HG03135 (cell line): Measurements from ENCODE around the gene ALOX12B.

Experiments
- ATAC-seq: cut with Tn5 transposase; IDR thresholded peaks from one replicate; pipeline ENCODE4 v1.9.1; 2021; ENCODE audit warnings: mild to moderate bottlenecking, moderate library complexity; ENCODE audit not compliant: unreplicated experiment

ALOX12B gene

GRCh38 chr17:8087075-8087951 lies at the start of gene ALOX12B:
ALOX12B (minus strand) TSS chr17:8087716; CDS start chr17:8087442, 274 bp downstream.
- ATAC-seq = no peak

- no peak for ATAC-seq
Observed at GRCh38 chr17:8133941-8134340, 46.4 kb upstream of the ALOX12B start.

DNA sequence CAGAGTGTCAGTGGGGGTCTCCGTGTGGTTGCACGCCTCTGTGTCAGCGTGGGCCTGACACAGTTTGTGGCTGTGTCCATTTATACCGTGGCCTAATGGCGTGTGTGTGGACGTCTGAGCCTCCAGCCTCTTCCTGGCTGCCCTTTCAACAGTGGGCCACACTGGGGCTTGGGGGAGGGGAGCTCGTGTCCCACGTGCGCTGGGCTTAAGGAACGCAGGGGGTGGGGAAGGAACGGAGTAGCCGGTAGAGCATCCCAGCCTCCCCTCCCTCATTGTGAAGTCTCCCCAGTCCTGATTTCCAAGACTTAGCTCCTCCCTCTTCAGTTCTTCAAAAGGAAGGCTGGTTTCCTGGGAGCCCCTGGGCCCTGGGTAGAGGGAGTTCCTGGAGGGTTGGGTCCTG lies 45.9 kb upstream of the ALOX12B start:
- no peak for ATAC-seq

DNA sequence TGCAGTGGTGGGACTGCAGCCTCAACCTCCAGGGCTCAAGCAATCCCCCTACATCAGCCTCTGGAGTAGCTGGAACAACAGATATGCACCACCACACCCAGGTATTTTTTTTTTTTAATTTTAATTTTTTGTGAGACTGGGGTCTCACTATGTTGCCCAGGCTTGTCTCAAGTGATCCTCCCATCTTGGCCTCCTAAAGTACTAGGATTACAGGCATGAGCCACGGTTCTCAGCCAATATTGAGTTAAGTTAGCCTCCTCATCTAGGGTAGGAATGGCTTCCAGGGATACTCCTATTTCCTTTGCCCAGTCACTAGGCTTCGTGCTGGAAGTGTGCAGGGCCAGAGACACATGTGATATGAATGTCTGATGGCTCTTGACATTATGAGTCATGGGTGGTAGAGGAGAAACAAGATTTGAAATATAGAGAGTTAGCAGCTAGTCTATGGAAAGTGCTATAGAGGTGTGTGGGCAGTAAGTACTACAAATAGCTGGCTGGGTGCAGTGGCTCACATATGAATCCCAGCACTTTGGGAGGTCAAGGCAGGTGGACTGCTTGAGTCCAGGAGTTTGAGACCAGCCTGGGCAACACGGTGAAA lies 44.4 kb upstream of the ALOX12B start:
- ATAC-seq = no peak

- ATAC-seq = no peak
Observed at GRCh38 chr17:8128125-8128784, 40.7 kb upstream of the ALOX12B start.

DNA sequence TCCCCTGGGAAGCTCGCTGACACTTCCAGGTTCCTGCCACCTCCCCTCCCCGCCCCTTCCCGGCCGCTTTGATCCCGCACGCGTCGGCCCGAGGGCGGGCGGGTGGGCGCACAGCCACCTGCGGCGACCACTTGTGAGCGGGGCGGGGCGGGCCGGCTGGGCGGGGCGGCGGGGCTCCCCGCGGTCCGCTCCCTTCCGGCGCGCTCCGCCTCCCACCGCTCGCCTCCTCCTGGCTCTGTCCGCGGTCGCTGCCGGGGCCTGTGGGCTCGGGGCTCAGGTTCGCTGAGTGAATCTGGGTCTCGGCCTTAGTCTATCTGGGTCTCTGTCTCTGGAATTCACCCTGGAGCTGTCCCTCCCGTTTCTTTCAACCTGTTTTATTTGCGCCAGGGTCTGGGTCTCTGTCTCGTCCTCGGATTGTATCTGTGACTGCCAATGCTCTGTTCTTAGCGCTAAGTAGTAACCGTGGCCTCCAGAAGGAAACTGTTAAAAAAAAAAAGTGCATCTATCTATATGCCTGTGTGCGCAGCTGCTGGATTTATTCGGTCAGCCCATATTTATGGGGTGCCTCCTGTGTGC lies 39.1 kb upstream of the ALOX12B start:
- no peak for ATAC-seq

DNA sequence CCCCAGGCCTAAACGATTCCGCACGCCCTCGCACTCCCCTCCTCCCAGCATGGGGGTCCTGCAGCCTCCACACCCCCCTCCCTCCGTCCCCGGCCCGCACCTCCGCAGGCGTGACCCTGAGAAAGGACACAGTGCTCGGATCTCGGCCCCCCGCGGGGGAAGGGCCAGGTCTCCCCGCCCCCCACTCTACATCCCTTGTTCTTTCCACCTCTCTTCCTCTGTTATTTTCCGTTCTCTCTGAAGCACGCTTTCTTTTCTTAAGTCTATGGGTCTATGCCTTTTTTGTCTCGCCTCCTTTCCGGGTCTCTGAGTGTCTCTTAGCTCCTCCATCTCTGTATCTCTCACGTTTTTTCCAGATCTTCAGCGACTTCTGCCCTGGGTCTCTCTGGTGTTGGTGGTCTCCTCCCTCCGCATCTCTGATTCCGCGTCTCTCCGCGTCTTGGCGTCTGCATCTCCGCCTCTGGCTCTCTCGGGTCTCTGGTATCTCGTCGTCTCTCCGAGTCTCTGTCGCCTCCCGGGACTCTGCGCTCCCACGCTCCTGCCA lies 38.5 kb upstream of the ALOX12B start:
- no peak for ATAC-seq

GRCh38 chr17:8125154-8125946 lies 37.8 kb upstream of the ALOX12B start:
- ATAC-seq = no peak

- no peak for ATAC-seq
Observed at GRCh38 chr17:8124350-8125153, 37.0 kb upstream of the ALOX12B start.

- ATAC-seq = no peak
Observed at GRCh38 chr17:8123695-8124349, 36.3 kb upstream of the ALOX12B start, which contains the start of gene HES7. HES7 (minus strand) TSS chr17:8124106; CDS start chr17:8124084, 22 bp downstream.

DNA sequence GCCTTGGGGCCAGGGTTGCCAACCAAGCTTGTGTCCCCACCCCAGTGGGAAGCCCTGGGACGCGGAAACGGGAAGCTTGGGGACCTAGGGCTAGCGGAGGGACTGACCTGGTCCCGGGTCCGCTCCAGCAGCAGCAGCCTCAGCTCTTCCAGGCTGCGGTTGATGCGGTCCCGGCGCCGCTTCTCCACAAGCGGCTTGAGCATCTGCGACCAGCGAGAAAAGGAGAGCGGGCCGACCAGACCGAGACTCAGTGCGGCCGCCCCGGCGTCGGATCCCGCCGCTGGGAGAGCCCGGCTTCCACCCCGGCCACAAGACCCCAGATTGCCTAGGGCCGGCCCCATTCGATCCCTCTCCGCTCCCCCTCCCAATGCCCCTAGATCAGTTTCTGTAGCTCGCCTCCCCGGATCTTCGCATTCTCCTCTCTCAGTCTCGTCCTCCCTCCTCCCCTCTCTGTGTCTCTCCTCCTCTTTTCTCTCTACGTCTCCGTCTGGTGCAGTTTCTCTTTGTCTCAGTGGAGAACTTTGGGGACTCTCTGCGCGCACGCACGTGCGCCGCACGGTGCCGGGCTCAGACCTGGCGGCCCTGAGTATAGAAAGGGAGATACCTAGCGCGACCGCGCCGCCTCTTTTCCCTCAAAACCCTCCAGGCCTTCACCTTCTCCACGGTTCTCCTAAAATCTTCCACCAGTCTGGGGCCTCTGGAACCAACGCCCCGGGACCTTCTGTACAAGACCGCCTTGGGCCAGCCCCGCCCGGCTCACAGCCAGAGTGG lies 35.6 kb upstream of the ALOX12B start:
- ATAC-seq = no peak

GRCh38 chr17:8122422-8122923 lies 35.0 kb upstream of the ALOX12B start:
- no peak for ATAC-seq

DNA sequence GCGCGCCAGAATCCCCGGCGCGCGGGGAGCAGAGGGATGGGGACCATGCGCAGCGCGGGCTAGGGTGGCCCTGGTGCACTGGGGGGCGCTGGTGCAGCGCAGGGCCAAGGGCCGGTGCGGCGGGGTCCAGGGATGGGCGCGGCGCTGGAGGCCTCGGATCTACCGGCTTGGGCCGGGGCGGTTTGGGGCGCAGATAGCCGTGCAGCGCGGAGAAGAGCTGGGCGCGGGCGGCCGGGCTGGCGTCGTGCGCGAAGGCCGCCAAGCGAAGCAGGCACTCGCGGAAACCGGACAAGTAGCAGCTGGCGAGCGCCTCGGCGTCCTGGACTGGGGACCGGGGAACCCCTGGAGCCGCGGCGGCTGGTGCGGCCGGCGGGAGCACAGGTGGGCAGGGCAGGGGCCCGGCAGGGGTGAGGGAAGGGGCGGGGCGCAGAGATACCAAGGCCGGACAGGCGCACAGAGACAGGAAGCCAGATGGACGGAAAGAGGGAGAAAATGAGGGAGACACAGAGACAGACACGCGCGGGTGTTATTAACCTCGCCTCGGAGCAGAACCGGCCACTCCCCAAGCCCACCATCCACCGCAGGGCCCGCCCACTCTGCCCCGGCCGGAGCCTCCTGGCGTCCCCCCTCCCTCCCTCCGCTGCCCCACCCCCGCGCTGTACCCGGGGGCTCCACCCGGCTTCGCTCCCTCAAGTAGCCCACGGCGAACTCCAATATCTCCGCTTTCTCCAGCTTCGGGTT lies 34.3 kb upstream of the ALOX12B start:
- ATAC-seq = no peak

DNA sequence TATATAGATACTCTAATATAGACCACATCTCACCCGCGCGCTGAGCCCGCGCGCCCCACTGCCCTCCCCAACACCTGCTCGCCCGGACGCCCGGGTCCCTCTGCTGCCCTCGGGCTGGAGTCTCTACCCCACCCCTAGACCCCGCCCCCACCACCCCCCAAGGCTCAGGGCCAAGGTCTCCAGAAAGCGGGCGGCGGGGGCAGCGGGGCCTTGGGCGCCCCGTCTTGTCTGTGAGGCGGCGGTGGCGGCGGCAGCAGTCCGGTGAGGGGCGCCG lies 33.8 kb upstream of the ALOX12B start:
- ATAC-seq = no peak

DNA sequence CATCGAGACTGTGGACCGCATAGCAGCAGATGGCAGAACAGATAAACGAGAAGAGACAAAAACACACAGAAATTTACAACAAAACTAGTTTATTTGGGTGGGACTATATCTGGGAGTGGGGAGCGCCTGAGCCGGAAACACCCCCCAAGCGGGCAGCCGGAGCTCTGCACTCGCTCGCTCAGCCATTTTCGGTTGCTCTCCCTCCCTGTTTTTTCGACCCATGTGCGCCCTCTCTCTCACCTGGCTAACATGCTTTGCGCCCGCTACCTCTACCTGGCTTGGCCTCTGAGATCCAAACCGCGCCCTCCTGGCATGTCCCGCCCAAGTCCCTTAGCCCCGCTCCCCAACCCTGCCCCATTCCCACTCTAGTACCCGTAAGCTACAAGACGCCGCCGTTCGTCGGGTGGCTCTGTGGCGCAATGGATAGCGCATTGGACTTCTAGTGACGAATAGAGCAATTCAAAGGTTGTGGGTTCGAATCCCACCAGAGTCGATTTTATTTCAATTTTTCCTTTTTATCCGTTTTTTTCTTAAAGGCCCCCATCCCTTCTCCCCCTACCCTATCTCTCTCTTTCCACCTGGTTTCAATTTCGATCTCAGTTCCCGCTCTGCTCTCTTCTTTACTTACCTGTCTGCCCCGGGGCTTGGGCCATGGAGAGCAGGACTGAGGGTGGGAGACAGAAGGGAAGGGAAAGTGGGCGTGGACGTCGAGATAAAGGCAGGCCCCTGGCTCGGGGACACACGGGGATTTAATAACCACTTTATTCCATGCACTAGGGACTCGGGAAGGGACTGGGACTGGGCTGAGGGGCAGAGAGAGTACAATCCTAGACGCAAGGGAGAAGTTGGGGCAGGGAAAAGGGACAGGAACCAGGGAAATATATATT lies 33.2 kb upstream of the ALOX12B start:
- no peak for ATAC-seq
